Mesendoderm (in vitro differentiated cells): Measurements from ENCODE around the gene IFI30.

ENCODE experiments used
- DNase-seq: peaks from one replicate; pipeline ENCODE4 v3.0.0; 2013
- H2AK5ac ChIP-seq: 2 replicates; pipeline ENCODE4 v1.6.1; 2013; ENCODE audit warnings: low read length, inconsistent platforms
- H2BK120ac ChIP-seq: 2 replicates; pipeline ENCODE4 v1.6.1; 2013; ENCODE audit warnings: low read depth, mild to moderate bottlenecking, low read length, moderate library complexity, mixed read lengths
- H2BK15ac ChIP-seq: replicated peaks from 2 replicates; pipeline ENCODE4 v1.6.1; 2013; ENCODE audit warnings: low read depth, mild to moderate bottlenecking, moderate library complexity
- H2BK5ac ChIP-seq: 2 replicates; pipeline ENCODE4 v1.6.1; 2013; ENCODE audit warnings: low read length, inconsistent platforms
- H3K18ac ChIP-seq: 2 replicates; pipeline ENCODE4 v1.6.1; 2013; ENCODE audit warnings: mild to moderate bottlenecking, low read length, mixed read lengths
- H3K23ac ChIP-seq: one replicate; pipeline ENCODE4 v1.6.1; 2013; ENCODE audit warnings: low read length
- H3K27ac ChIP-seq: 2 replicates; pipeline ENCODE4 v1.5.1; 2013; ENCODE audit warnings: low read depth, mild to moderate bottlenecking, inconsistent platforms, low read length, moderate library complexity
- H3K27me3 ChIP-seq: 2 replicates; pipeline ENCODE4 v1.6.1; 2013; ENCODE audit warnings: low read length, control low read depth, mild to moderate bottlenecking, inconsistent platforms; ENCODE audit not compliant: insufficient read depth, poor library complexity
- H3K36me3 ChIP-seq: 2 replicates; pipeline ENCODE4 v1.6.1; 2013; ENCODE audit warnings: low read length, inconsistent platforms; ENCODE audit not compliant: control insufficient read depth, insufficient read depth
- H3K4ac ChIP-seq: one replicate; pipeline ENCODE4 v1.6.1; 2013; ENCODE audit warnings: low read depth, mild to moderate bottlenecking, low read length, moderate library complexity
- H3K4me1 ChIP-seq: 2 replicates; pipeline ENCODE4 v1.6.1; 2013; ENCODE audit warnings: low read depth, low read length, inconsistent platforms; ENCODE audit not compliant: control insufficient read depth
- H3K4me2 ChIP-seq: 2 replicates; pipeline ENCODE4 v1.6.1; 2013; ENCODE audit warnings: low read length
- H3K4me3 ChIP-seq: 2 replicates; pipeline ENCODE4 v1.5.1; 2013; ENCODE audit warnings: mild to moderate bottlenecking, low read length
- H3K56ac ChIP-seq: one replicate; pipeline ENCODE4 v1.6.1; 2013; ENCODE audit warnings: low read length
- H3K79me1 ChIP-seq: 2 replicates; pipeline ENCODE4 v1.6.1; 2013; ENCODE audit warnings: low read length, inconsistent platforms
- H3K79me2 ChIP-seq: 2 replicates; pipeline ENCODE4 v1.6.1; 2013; ENCODE audit warnings: mild to moderate bottlenecking, low read length; ENCODE audit not compliant: control insufficient read depth, insufficient read depth
- H3K9ac ChIP-seq: 2 replicates; pipeline ENCODE4 v1.6.1; 2013; ENCODE audit warnings: low read length, inconsistent platforms
- H4K5ac ChIP-seq: one replicate; pipeline ENCODE4 v1.6.1; 2013; ENCODE audit warnings: low read length
- H4K8ac ChIP-seq: one replicate; pipeline ENCODE4 v1.6.1; 2013; ENCODE audit warnings: low read depth, mild to moderate bottlenecking, control low read depth, low read length, moderate library complexity
- WGBS: extraction: QIAGEN DNeasy Blood & Tissue Kit; methylation state at CpG from one replicate; pipeline ENCODE4 v1.1.7; 2013; ENCODE audit warnings: low lambda C conversion rate, missing lambda C conversion rate; ENCODE audit not compliant: insufficient coverage; ENCODE audit errors: extremely low coverage; 5-methylcytosine and 5-hydroxymethylcytosine counted together

Gene IFI30

GRCh38 chr19:18219911-18220631, 46.5 kb downstream of the IFI30 start:
- Histone ChIP-seq H2AK5ac (no peak overlapping the region), H2BK5ac (no peak overlapping the region), H3K56ac (peak overlapping the region; percentile 70), H3K79me1 (no peaks in the 10 kb centered on the region), H3K4me2 (no peak overlapping the region), H3K4me3 (no peak overlapping the region), H3K27ac (no peak overlapping the region), H4K8ac (no peak overlapping the region), H2BK15ac (no peak overlapping the region), H3K9ac (no peak overlapping the region), H3K4me1 (no peaks in the 10 kb centered on the region), H3K23ac (no peak overlapping the region), H4K5ac (no peak overlapping the region), H3K27me3 (no peaks in the 10 kb centered on the region), H3K4ac (no peak overlapping the region), H2BK120ac (no peak overlapping the region), H3K18ac (no peak overlapping the region), H3K36me3 (no peaks in the 10 kb centered on the region), H3K79me2 (no peaks in the 10 kb centered on the region)
- WGBS = no CpG with 5 or more reads among the region's 28 CpGs
- no peak for DNase-seq

GRCh38 chr19:18220632-18221275, 47.1 kb downstream of the IFI30 start:
- Histone ChIP-seq H3K18ac (no peak overlapping the region), H3K4me2 (peak overlapping the region; percentile 18), H3K27ac (no peak overlapping the region), H3K27me3 (peaks cover 6% of the 10 kb centered on the region), H4K5ac (no peak overlapping the region), H3K23ac (no peak overlapping the region), H3K79me2 (no peaks in the 10 kb centered on the region), H3K4me1 (no peaks in the 10 kb centered on the region), H3K79me1 (no peaks in the 10 kb centered on the region), H3K36me3 (no peaks in the 10 kb centered on the region), H3K9ac (peak overlapping the region; percentile 47), H2BK120ac (no peak overlapping the region), H4K8ac (no peak overlapping the region), H2BK15ac (no peak overlapping the region), H2BK5ac (no peak overlapping the region), H2AK5ac (no peak overlapping the region), H3K4me3 (no peak overlapping the region), H3K56ac (peak overlapping the region; percentile 70), H3K4ac (no peak overlapping the region)
- peak; percentile 81 for DNase-seq
- no CpG with 5 or more reads among the region's 33 CpGs for WGBS

GRCh38 chr19:18221815-18222725, 48.5 kb downstream of the IFI30 start:
- no peak overlapping the region for H2BK15ac ChIP-seq
- H3K4me2 ChIP-seq = no peak overlapping the region
- H3K18ac ChIP-seq = no peak overlapping the region
- H3K79me2 ChIP-seq = no peaks in the 10 kb centered on the region
- 90% methylated on average over 2 of the region's 25 CpGs for WGBS
- H3K23ac ChIP-seq = no peak overlapping the region
- no peak overlapping the region for H2AK5ac ChIP-seq
- DNase-seq = no peak
- H3K4me3 ChIP-seq = no peak overlapping the region
- no peak overlapping the region for H3K9ac ChIP-seq
- H2BK120ac ChIP-seq = no peak overlapping the region
- no peak overlapping the region for H4K8ac ChIP-seq
- peak overlapping the region; percentile 7 for H3K56ac ChIP-seq
- no peaks in the 10 kb centered on the region for H3K36me3 ChIP-seq
- H2BK5ac ChIP-seq = no peak overlapping the region
- no peak overlapping the region for H4K5ac ChIP-seq
- H3K27ac ChIP-seq = no peak overlapping the region
- peaks cover 6% of the 10 kb centered on the region for H3K27me3 ChIP-seq
- H3K4ac ChIP-seq = no peak overlapping the region
- no peaks in the 10 kb centered on the region for H3K4me1 ChIP-seq
- no peaks in the 10 kb centered on the region for H3K79me1 ChIP-seq

GRCh38 chr19:18223860-18224524, 50.4 kb downstream of the IFI30 start:
- H3K9ac ChIP-seq = peak overlapping the region; percentile 98
- peak overlapping the region; percentile 6 for H3K27ac ChIP-seq
- H2AK5ac ChIP-seq = no peak overlapping the region
- H2BK5ac ChIP-seq = peak overlapping the region; percentile 23
- H3K4me1 ChIP-seq = no peaks in the 10 kb centered on the region
- H3K79me2 ChIP-seq = no peaks in the 10 kb centered on the region
- H3K18ac ChIP-seq = peak overlapping the region; percentile 33
- H3K79me1 ChIP-seq = no peaks in the 10 kb centered on the region
- no peak overlapping the region for H3K23ac ChIP-seq
- H3K27me3 ChIP-seq = peaks cover 6% of the 10 kb centered on the region
- no peaks in the 10 kb centered on the region for H3K36me3 ChIP-seq
- H4K8ac ChIP-seq = no peak overlapping the region
- H3K4ac ChIP-seq = no peak overlapping the region
- peak overlapping the region; percentile 57 for H3K4me3 ChIP-seq
- no peak overlapping the region for H2BK120ac ChIP-seq
- WGBS = no CpG with 5 or more reads among the region's 39 CpGs
- no peak overlapping the region for H2BK15ac ChIP-seq
- peak overlapping the region; percentile 85 for H3K4me2 ChIP-seq
- peak; percentile 92 for DNase-seq
- H3K56ac ChIP-seq = peak overlapping the region; percentile 99
- peak overlapping the region; percentile 93 for H4K5ac ChIP-seq

- no peak overlapping the region for H3K18ac ChIP-seq
- peak overlapping the region; percentile 99 for H3K56ac ChIP-seq
- H3K4me3 ChIP-seq = no peak overlapping the region
- H2BK5ac ChIP-seq = no peak overlapping the region
- H4K8ac ChIP-seq = no peak overlapping the region
- peak overlapping the region; percentile 85 for H3K4me2 ChIP-seq
- no peak overlapping the region for H2BK120ac ChIP-seq
- no peaks in the 10 kb centered on the region for H3K79me2 ChIP-seq
- H3K9ac ChIP-seq = peak overlapping the region; percentile 98
- H3K4ac ChIP-seq = no peak overlapping the region
- H3K79me1 ChIP-seq = no peaks in the 10 kb centered on the region
- H3K27me3 ChIP-seq = peaks cover 6% of the 10 kb centered on the region
- H4K5ac ChIP-seq = no peak overlapping the region
- WGBS = no CpG with 5 or more reads among the region's 81 CpGs
- H3K4me1 ChIP-seq = no peaks in the 10 kb centered on the region
- no peak overlapping the region for H2AK5ac ChIP-seq
- H3K23ac ChIP-seq = no peak overlapping the region
- H3K36me3 ChIP-seq = no peaks in the 10 kb centered on the region
- peak; percentile 99 for DNase-seq
- no peak overlapping the region for H3K27ac ChIP-seq
- no peak overlapping the region for H2BK15ac ChIP-seq
Measured at GRCh38 chr19:18224525-18225354, 51.1 kb downstream of the IFI30 start.
